ENCODE measurements around the gene TMEM156.

TMEM156 gene

GRCh38 chr4:38921151-38921550 lies 111.1 kb downstream of the TMEM156 start:
- no peak for DNase-seq

- DNase-seq: no peak
These were observed 111.5 kb downstream of the TMEM156 start for GRCh38 chr4:38920677-38921076.

GRCh38 chr4:38920186-38920585 lies 112.0 kb downstream of the TMEM156 start:
- no peak for DNase-seq

- no peak for DNase-seq
These were observed 112.7 kb downstream of the TMEM156 start for GRCh38 chr4:38919494-38919893.

GRCh38 chr4:38917481-38918025 lies 114.7 kb downstream of the TMEM156 start:
- no peak for DNase-seq

Measured in effector CD4-positive, alpha-beta T cell (primary cell).